HG03469 (cell line): ENCODE data around the gene DHX34.
"Not testable (repeated sequence)": the region's sequence is repeated elsewhere in the genome, so short reads cannot be mapped to it uniquely, and the experiment has no call there.

Experiments
- ATAC-seq: cut with Tn5 transposase; IDR thresholded peaks from one replicate; pipeline ENCODE4 v1.9.1; 2021; ENCODE audit warnings: mild to moderate bottlenecking, moderate library complexity, moderate number of reproducible peaks; ENCODE audit not compliant: unreplicated experiment

Gene DHX34

DNA sequence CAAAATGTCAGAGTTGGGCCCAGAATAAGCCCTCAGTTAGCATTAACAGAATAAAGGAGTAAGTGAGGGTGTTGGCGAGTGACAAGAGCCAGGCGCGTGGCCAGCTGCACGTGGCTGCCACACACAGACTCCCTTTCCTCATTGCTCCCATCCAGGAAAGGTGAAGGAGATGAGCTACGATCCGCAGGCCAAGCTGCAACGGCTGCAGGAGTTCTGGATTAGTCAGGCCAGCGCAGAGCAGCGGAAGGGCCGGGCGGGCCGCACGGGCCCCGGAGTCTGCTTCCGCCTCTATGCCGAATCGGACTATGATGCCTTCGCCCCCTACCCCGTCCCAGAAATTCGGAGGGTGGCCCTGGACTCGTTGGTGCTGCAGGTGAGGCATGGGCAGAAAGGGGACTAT is 13.2 kb downstream of the DHX34 start:
- no peak for ATAC-seq

DNA sequence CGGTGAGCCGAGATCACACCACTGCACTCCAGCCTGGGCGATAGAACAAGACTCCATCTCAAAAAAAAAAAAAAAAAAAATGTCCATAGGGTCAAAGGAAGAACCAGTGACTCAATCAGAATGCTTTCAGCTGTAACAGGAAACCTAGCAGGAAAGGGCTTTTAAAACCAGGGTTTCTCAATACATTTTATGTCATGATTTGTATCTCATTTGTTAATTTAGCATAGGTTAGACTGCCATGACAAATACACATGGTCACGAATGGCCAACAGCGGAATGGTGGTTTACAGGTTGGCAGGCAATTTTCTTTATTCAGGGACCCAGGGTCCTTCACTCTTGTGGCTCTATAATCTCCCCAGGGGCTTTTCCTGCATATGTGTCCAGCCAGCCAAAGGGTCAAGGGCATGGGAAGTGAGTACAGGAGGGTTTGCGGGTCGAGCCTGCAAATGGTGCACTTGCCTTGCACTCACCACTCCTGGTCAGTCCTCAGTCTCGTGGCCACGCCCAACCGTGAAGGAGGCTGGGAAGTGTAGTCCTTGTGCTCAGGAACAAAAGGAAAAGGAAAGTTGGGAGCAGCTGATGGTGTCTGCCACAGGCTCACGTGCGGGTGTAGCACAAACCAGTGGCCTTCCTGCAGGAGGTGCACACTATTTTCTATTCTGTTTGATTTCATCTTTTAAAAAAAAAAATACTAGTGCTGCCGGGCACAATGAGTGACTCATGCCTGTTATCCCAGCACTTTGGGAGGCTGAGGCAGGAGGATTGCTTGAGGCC is 14.8 kb downstream of the DHX34 start:
- ATAC-seq: no peak

DNA sequence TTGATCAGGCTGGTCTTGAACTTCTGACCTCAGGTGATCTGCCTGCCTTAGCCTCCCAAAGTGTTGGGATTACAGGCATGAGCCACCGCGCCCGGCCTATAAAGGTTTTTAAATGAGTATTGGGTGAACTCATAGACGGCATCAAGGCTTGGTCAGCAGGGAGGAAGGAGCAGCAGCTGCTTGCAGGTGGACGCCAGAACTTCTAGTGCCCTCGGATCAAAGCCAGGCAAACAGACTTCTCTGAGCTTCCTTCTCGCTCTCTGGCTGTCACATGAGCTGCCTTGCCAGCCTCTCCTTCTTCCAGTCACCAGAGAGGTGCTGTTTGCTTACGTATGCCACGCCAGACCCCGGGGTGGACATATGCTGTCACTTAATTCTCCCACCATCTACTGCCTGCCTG is 16.3 kb downstream of the DHX34 start:
- ATAC-seq: not testable (repeated sequence)

DNA sequence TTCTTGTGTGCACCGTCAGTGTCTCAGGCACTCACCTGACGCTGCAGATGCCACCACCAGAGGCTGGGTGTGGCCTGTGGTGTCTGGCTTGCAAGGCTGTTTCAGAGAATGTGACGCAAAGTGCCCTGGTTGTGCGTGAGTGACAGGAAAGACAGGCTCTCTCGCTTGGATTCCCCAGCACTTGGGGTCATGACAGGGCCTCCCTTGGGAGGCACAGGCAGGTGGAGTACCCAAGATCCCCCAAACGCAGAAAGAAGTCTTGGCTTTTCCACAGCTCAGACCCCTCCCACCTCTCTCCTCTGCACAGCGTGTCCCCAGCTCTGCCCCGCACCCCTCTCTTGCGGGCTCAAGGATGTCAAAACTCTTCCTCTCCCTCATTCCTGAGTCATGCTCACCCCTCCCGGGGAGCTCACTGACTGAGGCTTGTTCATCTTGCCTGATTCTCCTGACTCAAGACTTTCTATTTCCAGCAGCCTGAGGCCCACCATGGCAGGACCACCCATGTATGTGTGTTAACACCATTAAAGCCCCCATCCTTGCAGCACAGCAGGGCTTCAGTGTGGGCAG is 21.0 kb downstream of the DHX34 start:
- ATAC-seq: no peak

DNA sequence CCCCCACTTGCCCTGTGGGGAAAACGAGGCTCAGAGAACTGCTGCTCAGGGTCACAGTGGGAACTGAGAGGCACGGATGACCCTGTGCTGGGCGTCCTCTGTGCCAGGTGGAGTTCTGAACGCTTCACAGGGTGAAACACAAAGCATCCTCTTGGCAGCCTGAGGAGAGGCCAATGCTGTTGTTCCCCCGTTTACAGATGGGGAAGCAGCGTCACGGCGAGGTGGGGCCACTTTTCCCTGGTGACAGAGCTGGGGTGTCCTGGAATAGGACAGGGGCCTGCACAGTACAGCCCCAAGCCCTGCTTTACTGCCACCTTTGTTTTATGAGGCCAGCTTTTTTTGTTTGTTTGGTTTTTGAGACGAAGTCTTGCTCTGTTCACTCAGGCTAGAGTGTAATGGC is 22.1 kb downstream of the DHX34 start:
- no peak for ATAC-seq

DNA sequence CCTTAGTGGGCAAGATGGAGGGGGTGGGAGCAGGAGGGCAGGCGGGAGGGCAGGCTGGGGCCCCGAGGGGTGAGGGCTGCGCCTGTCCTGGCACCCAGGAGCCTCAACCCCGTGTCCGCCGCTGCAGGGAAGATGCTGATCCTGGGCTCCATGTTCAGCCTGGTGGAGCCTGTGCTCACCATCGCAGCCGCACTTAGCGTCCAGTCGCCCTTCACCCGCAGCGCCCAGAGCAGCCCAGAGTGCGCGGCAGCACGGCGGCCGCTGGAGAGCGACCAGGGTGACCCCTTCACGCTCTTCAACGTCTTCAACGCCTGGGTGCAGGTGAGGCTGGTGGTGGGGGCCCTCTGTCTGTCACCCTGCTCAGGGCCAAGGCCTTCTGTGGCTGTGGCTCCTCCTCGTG is 23.5 kb downstream of the DHX34 start:
- no peak for ATAC-seq

DNA sequence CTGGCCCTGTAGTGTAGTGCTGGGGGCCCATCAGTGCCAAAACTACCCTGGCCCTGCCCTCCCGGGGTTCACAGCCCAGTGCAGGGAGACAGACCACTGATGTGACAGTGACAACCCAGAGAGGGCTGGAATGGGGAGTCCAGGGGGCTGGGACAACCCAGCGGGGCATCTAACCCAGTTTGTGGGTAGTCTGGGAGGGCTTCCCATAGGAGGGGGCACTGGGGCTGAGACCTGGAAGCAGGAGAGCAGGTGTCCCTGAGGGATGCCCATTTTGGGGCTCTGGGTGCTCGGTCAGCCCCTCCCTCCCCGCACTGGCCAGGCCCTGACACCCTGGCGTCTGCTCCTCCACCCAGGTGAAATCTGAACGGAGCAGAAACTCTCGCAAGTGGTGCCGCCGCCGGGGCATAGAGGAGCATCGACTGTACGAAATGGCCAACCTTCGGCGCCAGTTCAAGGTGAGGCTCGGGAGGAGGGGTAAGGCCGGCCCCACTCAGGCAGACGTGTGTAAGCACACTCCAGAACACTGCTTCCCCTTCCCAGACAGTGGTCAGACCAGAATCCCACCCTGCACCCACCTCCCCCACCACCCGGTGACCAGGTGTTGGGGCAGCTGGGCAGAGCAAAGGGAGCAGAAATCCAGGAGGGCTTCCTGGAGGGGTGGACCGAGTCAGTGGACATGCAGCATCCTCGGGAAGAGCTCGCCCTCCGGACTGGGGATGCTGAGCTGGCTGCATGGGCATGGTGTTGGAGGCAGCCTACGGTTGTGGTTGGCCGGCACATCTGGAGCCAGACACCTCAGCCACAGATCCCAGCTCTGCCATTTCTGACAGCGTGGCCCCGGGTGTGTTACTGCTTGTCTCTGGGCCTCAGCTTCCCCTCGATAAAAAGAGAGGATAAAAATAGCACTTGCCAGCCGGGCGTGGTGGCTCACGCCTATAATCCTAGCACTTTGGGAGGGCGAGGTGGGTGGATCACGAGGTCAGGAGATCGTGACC is 24.4 kb downstream of the DHX34 start:
- ATAC-seq: no peak

DNA sequence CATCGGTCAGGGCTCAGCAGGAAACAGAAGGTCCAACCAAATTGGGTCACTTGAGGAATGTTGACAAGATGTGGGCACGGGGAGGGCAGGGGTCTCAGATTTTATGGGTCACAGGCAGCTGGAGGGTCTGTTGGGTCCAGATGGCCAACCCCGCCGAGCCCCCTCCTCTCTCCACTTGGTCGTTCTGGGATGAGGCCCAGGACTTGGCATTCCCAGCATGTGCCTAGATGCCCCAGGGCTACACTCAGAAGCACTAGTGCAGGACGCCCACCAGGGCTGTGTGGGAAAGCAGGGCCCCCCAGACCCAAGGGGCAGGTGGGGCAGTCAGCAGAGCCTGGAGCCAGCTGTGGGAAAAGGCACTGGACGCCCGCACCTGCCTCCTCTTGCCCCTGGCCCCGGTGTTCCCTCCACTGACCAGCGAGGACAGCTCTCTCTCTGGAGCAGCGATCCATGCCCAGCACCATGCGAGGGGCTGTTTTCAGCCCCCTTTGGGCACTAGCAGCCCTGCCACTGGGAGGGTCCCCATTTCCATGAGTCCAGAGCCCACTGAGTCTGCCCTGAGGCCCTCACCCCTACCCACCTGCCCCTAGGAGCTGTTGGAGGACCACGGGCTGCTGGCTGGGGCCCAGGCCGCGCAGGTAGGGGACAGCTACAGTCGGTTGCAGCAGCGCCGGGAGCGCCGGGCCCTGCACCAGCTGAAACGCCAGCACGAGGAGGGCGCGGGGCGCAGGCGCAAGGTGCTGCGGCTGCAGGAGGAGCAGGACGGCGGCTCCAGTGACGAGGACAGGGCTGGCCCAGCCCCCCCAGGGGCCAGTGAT is 26.0 kb downstream of the DHX34 start:
- ATAC-seq: no peak

DNA sequence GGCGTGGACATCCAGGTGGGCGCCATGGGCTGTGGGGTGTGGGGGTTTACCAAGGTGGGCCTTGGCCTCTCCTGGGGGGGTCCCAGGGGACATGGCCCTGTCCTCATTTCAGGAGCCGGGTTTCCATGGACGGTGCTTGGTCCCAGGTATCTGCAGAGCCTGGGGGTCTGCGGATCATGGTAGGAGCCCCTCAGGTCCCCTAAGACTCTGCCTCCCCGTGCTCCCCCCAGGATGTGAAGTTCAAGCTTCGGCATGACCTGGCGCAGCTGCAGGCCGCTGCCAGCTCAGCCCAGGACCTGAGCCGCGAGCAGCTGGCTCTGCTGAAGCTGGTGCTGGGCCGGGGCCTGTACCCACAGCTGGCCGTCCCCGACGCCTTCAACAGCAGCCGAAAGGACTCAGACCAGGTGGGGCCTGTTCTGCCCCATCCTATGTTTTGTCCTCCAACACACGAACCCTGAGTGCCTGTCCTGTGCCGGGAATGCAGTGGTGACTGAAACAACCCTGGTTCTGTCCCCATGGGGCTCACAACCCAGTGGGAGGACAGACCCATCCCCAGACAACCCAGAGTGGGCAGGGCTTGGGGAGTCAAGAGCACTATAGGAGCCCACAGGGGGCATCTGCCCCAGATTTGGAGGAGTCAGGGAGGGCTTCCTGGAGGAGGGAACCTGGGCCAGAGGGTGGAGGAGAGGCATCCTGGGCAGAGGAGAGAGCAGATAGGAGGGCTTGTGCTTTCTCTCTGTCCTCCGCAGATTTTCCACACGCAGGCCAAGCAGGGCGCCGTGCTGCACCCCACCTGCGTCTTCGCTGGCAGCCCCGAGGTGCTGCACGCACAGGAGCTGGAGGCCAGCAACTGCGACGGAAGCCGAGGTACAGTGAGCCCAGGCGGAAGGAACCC is 26.8 kb downstream of the DHX34 start:
- no peak for ATAC-seq

DNA sequence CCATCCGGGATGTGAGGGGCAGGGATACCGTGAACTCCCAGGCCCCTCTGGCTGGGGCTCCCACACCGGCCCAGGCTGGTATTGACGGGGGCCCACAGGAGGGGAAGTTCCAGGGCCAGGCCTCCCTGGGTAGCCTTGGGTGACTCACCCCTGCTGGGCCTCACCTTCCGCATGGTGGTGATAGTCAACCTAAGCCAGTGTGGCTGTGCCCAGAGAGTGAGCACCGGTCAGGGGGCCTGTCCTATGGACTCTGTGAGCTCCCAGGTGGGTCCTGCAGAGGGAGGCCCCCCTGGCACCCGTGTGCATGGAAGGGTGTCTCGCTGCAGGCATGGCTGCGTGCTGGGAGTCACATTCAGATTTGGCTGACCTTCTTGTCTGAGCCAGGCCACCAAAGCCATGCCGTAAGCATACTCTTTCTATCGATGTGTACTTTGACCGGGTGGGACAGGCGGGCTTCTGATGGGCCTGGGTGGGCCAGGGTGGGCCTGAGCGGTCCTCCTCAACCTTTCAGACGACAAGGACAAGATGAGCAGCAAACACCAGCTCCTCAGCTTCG is 27.6 kb downstream of the DHX34 start:
- no peak for ATAC-seq

DNA sequence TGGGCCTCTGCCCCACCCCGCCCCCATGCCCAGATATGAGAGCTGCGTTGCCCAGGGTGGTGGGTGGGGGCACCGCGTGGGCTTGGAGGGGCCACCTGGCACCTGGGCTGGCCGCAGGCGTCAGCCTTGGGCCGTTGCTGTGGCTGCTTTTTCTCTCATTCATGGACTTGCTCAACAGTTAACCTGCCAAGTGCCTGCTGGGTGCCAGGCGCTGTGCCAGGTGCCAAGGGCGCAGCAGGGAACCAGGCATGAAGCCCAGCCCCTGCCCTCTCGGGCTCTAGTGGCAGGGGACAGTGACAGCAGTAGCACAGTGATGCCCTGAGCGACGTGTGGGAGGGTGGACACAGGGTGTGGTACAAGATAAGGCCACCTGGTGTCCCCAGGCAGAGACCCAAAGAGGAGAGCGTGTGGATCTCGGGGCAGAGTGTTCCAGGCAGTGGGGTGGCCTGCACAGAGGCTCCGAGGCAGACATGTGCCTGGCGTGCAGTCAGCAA is 28.1 kb downstream of the DHX34 start:
- ATAC-seq: no peak

DNA sequence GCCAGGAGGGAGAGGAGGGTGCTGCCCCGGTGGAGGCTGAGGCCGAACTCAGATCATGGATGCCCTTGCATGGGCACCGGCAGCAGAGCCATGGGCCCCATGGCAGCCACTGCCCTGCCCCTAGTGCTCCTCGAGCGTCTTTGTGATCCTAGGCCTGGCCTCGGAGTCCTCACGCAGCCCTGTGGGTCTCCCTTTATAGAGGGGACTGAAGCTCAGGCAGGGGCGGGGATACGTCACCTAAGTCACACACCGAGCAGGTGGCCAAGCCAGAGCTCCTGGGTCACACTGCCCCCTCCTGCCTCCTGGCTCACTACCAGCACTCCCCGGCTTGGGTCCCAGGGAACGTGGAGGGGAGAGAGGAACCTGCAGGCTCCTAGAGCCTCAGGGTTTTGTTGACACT is 28.7 kb downstream of the DHX34 start:
- no peak for ATAC-seq

DNA sequence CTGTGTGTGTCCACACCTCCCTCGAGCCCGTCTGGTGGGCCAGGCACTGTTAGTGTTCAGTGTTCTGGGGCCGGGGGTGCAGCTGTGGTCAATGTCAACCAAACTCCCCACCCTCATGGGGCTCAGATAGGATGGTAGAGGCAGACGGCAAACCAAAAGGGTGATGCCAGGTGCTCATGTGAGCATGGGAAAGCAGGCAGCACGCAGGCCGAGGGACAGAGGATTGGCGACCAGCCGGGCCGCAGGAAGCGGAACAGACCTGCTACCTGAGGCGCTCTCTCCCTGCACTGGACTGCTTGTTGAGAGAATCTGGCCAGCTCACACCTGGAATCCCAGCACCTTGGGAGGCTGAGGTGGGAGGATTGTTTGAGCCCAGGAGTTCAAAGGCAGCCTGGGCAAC is 29.1 kb downstream of the DHX34 start:
- no peak for ATAC-seq

DNA sequence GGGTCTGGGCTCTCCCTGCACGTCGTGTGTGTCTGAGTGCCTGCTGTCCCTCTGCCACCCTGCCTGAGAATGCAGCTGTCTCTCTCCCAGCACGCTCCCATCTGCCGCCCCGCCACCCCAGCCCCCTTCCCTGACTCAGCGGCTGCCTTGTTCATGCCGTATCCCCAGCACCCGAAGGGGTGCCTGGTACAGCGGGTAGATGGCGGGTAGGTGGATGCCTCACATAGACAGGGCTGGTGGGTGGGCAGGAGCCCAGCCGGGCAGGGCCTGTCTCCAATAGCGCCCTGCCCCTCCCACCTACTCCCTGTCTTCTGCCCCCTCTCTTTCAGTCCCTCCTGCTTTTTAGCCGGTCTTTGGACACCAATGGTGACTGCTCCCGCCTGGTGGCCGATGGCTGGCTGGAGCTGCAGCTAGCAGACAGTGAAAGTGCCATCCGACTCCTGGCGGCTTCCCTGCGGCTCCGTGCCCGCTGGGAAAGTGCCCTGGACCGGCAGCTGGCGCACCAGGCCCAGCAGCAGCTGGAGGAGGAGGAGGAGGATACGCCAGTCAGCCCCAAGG is 30.3 kb downstream of the DHX34 start:
- ATAC-seq: no peak

DNA sequence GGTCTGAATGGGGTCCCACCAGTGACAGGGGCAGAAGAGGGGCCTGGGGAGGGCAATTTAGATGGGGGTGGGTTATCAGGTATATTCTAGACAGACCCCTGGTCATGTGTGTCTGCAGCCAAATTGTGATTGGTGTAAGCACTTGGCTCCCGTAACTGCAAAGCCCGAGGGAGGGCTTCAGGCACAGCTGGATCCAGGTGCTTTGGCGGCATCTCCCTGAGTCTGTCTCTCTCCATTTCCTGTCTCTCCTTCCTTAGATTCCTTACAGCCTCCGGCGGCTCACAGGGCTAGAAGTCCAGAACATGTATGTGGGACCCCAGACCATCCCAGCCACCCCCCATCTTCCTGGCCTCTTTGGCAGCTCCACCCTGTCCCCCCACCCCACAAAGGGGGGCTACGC is 31.4 kb downstream of the DHX34 start:
- ATAC-seq: no peak

DNA sequence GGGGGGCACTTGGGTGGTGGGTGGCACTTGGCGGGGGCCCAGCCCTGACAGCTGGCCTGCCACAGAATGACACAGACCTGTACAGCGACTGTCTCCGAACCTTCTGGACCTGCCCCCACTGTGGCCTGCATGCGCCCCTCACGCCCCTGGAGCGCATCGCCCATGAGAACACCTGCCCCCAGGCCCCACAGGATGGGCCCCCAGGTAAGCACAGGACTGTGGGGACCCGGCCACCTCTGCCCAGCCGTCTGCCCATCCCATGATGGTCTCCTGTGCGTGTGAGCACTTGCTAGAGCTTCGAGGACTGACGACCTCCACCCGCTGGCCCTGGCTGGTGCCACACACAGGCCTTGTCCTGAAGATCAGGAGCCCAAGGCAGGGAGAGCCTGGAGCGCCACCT is 32.0 kb downstream of the DHX34 start:
- ATAC-seq: no peak

DNA sequence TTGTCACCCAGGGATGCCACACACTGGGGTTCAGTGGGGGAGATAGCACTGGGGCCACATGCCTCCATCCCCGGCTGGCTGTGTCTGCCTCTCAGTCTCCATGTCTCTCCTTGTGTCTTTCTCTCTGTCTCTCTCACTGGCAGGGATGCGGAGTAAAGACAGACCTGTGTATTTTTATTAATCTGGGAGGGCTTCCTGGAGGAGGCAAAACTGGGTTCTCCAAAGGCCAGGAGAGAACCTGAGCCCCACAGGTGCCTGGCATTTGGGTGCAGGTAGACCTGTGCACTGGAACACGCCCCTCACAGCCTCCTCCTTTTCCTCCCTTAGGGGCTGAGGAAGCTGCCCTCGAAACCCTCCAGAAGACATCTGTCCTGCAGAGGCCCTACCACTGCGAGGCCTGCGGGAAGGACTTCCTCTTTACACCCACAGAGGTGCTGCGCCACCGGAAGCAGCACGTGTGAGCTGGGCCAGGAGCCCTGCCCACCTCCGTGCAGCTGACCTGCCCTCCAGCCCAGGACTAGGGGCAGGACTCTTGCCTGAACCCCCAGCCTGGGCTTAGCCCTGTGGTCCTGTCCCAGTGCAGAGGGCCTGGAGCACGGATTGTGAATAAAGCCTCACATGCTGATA is 32.7 kb downstream of the DHX34 start:
- no peak for ATAC-seq

DNA sequence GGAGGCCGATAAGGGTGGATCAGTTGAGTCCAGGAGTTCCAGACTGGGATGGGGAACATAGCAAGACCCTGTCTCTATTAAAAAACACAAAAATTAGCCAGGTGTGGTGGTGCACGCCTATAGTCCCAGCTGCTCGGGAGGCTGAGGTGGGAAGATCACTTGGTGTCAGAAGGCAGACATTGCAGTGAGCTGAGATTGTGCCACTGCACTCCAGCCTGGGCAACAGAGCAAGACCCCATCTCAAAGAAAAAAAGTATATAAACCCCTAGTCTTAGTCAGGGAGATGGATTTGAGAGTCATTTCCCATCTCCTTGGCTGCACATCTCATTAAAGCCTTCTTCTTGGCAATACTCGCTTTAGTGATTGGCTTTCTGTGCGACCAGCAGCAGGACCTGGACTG is 34.8 kb downstream of the DHX34 start:
- not testable (repeated sequence) for ATAC-seq

DNA sequence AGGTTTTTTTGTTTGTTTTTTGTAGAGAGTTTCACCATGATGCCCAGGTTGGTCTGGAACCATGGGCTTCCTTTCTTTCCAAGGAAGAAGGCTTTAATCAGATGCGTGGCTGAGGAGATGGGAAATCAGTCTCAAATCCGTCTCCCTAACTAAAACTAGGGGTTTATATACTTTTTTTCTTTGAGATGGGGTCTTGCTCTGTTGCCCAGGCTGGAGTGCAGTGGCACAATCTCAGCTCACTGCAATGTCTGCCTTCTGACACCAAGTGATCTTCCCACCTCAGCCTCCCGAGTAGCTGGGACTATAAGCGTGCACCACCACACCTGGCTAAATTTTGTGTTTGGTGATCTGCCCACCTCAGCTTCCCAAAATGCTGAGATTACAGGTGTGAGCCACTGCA is 35.4 kb downstream of the DHX34 start:
- not testable (repeated sequence) for ATAC-seq
